ENCODE measurements around the gene ALG12.

Gene ALG12

DNA sequence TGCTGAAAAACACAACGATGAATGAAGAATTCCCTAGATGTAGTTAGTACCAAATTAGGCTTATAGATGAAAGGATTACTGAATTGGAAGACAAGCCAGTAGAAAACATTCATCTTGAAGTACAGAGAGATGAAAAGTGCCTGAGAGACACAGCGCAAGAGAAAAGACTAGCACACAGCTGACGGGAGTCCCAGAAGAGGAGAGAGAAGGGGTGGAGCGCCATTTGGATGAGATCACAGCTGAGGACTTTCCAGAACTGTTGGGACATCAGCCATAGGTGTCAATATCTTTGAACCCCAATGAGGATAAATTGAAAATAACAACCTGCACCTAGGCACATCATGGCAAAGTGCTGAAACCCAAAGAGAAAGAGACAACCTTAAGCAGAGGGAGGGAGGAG is 25.2 kb downstream of the ALG12 start:
- Histone ChIP-seq H3K36me3 (ENCODE audit: control insufficient read depth, insufficient read depth, low read length) (peaks cover 6% of the 10 kb centered on the region), H3K27me3 (ENCODE audit: control insufficient read depth, insufficient read depth, low read length) (no peaks in the 10 kb centered on the region), H3K9ac (ENCODE audit: low read depth, low read length) (no peak overlapping the region), H3K9me3 (ENCODE audit: control insufficient read depth, insufficient read depth, low read length) (no peaks in the 10 kb centered on the region), H3K4me1 (ENCODE audit: control insufficient read depth, insufficient read depth, low read length) (no peaks in the 10 kb centered on the region), H3K4me3 (ENCODE audit: low read depth, low read length) (no peak overlapping the region)

DNA sequence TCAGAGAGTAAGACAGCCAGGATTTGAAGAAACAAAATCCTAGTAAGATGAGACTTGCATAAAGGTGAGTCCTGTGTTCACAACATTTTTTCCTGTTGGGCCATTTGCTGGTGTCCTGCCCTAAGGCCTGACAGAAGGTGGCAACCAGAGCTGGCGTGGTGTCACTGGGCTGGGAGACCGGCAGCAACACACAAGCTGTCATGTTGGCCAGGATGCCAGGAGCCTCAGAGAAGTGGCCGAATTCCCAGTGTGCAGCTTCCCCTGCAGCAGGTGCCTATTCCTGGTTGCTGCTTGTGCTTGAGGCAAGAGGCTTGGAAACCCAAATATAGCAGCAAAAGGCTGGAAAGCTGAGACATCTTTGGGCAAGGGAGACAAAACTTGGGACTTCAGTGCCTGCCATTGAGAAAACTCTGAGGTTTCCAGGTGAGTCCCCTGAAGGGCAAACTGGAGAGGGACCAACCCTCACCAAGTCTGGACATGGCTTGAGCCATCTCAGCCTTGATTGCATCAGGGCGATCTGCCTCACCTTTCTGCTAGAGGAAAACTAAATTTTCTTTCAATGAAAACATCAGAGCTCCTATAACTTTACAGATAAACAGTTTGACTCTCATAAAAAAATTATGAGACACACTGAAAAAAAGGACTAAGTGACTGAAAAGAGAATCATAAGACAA is 25.9 kb downstream of the ALG12 start:
- Histone ChIP-seq H3K4me1 (ENCODE audit: control insufficient read depth, insufficient read depth, low read length) (no peaks in the 10 kb centered on the region), H3K36me3 (ENCODE audit: control insufficient read depth, insufficient read depth, low read length) (peaks cover 6% of the 10 kb centered on the region), H3K27me3 (ENCODE audit: control insufficient read depth, insufficient read depth, low read length) (no peaks in the 10 kb centered on the region)

DNA sequence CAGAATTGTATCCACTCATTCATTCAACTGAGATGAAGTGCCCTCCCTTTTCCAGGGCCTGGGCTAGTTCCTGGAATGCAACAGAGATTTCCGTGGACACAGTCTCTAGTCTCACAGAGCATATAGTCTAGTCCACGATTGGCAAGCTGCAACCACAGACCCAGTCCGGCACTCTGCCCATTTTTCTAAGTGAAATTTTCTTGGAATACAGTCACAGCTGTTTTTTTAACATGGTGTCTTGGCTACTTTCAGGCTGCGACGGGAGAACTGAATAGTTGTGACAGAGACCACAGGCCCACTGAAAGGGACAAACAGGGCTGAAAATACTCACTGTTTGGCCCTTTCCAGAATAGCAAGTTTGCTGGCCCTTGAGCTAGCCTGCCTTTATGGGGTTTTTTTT is 29.2 kb downstream of the ALG12 start:
- H3K4me1 ChIP-seq (ENCODE audit: control insufficient read depth, insufficient read depth, low read length), result no peaks in the 10 kb centered on the region

More for the DNA sequence above, 25.9 kb downstream of the ALG12 start:
- Histone ChIP-seq H3K4me3 (ENCODE audit: low read depth, low read length) (no peak overlapping the region), H3K9me3 (ENCODE audit: control insufficient read depth, insufficient read depth, low read length) (no peaks in the 10 kb centered on the region), H3K9ac (ENCODE audit: low read depth, low read length) (no peak overlapping the region)

DNA sequence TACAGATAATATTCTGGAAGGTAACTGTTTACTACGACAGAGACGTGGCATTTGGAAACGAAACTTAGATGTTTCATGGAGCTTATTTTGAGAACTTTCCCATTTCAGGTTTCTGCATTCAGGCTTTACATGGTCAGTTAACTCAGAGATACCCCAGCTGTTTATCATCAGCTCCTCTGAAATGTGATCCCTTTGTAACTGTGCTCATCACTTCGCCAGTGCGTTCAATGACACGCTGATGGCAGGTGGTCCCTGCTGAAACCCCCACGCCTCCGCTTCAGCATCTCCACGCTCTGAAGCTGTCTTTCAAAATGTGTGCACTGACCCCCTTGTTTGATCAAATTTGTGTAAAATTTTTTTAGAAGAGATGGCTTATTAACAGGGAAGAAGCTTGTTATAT is 30.5 kb downstream of the ALG12 start:
- no peaks in the 10 kb centered on the region for H3K4me1 ChIP-seq (ENCODE audit: control insufficient read depth, insufficient read depth, low read length)
- no peaks in the 10 kb centered on the region for H3K27me3 ChIP-seq (ENCODE audit: control insufficient read depth, insufficient read depth, low read length)
- no peak overlapping the region for H3K9ac ChIP-seq (ENCODE audit: low read depth, low read length)
- no peaks in the 10 kb centered on the region for H3K9me3 ChIP-seq (ENCODE audit: control insufficient read depth, insufficient read depth, low read length)
- H3K36me3 ChIP-seq (ENCODE audit: control insufficient read depth, insufficient read depth, low read length), result peaks cover 30% of the 10 kb centered on the region
- no peak overlapping the region for H3K4me3 ChIP-seq (ENCODE audit: low read depth, low read length)

More for the DNA sequence above, 29.2 kb downstream of the ALG12 start:
- peaks cover 27% of the 10 kb centered on the region for H3K36me3 ChIP-seq (ENCODE audit: control insufficient read depth, insufficient read depth, low read length)
- no peaks in the 10 kb centered on the region for H3K9me3 ChIP-seq (ENCODE audit: control insufficient read depth, insufficient read depth, low read length)
- H3K9ac ChIP-seq (ENCODE audit: low read depth, low read length), result no peak overlapping the region
- H3K4me3 ChIP-seq (ENCODE audit: low read depth, low read length), result no peak overlapping the region
- H3K27me3 ChIP-seq (ENCODE audit: control insufficient read depth, insufficient read depth, low read length), result no peaks in the 10 kb centered on the region

DNA sequence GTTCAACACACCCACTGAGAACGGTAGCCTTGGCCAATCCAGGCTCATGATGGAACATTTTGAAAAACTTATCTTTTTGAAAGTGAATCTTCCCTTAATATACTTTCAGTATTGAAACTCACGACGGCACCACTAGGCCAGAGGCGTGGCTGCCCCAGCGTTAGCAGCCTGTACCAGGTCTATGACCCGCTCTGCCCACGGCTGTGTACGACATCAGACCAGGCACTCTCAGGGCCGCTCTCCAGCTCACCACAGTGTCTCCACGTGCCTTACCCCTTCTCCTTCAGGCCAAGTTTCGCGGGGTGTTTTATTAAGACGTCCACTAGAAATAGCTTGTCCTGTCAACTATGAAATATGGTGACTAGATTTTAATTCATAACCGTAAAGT is 31.2 kb downstream of the ALG12 start:
- Histone ChIP-seq H3K27me3 (ENCODE audit: control insufficient read depth, insufficient read depth, low read length) (no peaks in the 10 kb centered on the region), H3K4me3 (ENCODE audit: low read depth, low read length) (no peak overlapping the region), H3K9ac (ENCODE audit: low read depth, low read length) (no peak overlapping the region), H3K9me3 (ENCODE audit: control insufficient read depth, insufficient read depth, low read length) (no peaks in the 10 kb centered on the region), H3K36me3 (ENCODE audit: control insufficient read depth, insufficient read depth, low read length) (peaks cover 30% of the 10 kb centered on the region), H3K4me1 (ENCODE audit: control insufficient read depth, insufficient read depth, low read length) (no peaks in the 10 kb centered on the region)

DNA sequence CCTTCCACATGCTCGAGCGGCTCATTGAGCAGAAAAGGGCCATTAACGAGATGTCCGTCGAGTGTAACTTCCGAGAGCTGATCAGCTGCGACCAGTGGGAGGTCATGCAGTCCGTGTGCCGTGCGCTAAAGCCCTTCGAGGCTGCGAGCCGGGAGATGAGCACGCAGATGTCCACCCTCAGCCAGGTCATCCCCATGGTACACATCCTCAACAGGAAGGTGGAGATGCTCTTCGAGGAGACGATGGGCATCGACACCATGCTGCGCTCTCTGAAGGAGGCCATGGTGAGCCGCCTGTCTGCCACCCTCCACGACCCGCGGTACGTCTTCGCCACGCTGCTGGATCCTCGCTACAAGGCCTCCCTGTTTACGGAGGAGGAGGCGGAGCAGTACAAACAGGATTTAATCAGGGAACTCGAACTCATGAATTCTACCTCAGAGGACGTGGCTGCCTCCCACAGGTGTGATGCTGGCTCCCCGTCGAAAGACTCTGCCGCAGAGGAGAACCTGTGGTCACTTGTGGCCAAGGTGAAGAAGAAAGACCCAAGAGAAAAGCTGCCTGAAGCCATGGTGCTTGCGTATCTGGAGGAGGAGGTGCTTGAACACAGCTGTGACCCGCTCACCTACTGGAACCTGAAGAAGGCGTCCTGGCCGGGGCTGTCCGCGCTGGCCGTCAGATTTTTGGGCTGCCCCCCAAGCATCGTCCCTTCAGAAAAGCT is 31.7 kb downstream of the ALG12 start:
- Histone ChIP-seq H3K27me3 (ENCODE audit: control insufficient read depth, insufficient read depth, low read length) (no peaks in the 10 kb centered on the region), H3K9me3 (ENCODE audit: control insufficient read depth, insufficient read depth, low read length) (no peaks in the 10 kb centered on the region), H3K36me3 (ENCODE audit: control insufficient read depth, insufficient read depth, low read length) (peaks cover 30% of the 10 kb centered on the region), H3K4me3 (ENCODE audit: low read depth, low read length) (no peak overlapping the region), H3K4me1 (ENCODE audit: control insufficient read depth, insufficient read depth, low read length) (no peaks in the 10 kb centered on the region), H3K9ac (ENCODE audit: low read depth, low read length) (no peak overlapping the region)

DNA sequence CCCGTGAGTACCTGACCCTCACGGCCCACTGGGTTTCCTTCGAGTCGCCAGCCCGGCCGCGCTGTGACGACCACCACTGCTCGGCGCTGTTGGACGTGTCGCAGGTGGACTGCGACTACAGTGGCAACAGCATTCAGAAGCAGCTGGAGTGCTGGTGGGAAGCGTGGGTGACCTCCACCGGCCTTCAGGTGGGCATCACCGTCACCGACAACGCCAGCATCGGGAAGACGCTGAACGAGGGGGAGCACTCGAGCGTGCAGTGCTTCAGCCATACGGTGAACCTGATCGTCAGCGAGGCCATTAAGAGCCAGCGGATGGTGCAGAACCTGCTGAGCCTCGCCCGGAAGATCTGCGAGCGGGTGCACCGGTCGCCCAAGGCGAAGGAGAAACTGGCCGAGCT is 32.4 kb downstream of the ALG12 start:
- no peaks in the 10 kb centered on the region for H3K27me3 ChIP-seq (ENCODE audit: control insufficient read depth, insufficient read depth, low read length)
- H3K9ac ChIP-seq (ENCODE audit: low read depth, low read length), result no peak overlapping the region
- H3K4me3 ChIP-seq (ENCODE audit: low read depth, low read length), result no peak overlapping the region
- no peaks in the 10 kb centered on the region for H3K9me3 ChIP-seq (ENCODE audit: control insufficient read depth, insufficient read depth, low read length)
- H3K36me3 ChIP-seq (ENCODE audit: control insufficient read depth, insufficient read depth, low read length), result peaks cover 30% of the 10 kb centered on the region
- H3K4me1 ChIP-seq (ENCODE audit: control insufficient read depth, insufficient read depth, low read length), result no peaks in the 10 kb centered on the region

DNA sequence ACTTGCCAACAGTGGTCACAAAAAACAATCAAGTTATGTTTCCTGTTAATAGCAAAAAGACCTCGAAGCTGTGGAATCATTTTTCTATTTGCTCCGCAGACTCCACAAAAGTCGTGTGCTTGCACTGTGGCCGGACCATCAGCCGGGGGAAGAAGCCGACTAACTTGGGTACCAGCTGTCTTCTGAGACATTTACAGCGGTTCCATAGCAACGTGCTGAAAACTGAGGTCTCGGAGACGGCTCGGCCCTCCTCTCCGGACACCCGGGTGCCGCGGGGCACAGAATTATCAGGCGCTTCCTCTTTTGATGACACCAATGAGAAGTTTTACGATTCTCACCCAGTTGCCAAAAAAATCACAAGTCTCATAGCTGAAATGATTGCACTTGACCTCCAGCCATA is 33.0 kb downstream of the ALG12 start:
- Histone ChIP-seq H3K27me3 (ENCODE audit: control insufficient read depth, insufficient read depth, low read length) (no peaks in the 10 kb centered on the region), H3K36me3 (ENCODE audit: control insufficient read depth, insufficient read depth, low read length) (peaks cover 30% of the 10 kb centered on the region), H3K4me1 (ENCODE audit: control insufficient read depth, insufficient read depth, low read length) (no peaks in the 10 kb centered on the region), H3K9me3 (ENCODE audit: control insufficient read depth, insufficient read depth, low read length) (no peaks in the 10 kb centered on the region), H3K9ac (ENCODE audit: low read depth, low read length) (no peak overlapping the region), H3K4me3 (ENCODE audit: low read depth, low read length) (no peak overlapping the region)

DNA sequence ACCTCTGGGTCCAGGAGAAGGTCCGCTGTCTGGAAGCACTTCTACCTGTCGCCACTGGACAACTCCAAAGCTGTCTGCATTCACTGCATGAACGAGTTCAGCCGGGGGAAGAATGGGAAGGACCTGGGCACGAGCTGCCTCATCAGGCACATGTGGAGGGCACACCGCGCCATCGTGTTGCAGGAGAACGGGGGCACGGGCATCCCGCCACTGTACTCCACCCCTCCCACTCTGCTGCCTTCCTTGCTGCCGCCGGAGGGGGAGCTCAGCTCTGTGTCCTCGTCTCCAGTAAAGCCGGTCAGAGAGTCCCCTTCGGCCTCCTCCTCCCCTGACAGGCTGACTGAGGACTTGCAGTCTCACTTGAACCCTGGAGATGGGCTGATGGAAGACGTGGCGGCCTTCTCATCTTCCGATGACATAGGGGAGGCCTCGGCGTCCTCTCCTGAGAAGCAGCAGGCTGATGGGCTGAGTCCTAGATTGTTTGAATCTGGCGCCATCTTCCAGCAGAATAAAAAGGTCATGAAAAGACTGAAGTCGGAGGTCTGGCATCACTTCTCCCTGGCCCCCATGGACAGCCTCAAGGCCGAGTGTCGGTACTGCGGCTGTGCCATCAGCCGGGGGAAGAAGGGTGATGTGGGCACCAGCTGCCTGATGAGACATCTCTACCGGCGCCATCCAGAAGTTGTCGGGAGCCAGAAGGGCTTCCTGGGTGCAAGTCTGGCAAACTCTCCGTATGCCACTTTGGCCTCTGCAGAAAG is 33.6 kb downstream of the ALG12 start:
- H3K4me1 ChIP-seq (ENCODE audit: control insufficient read depth, insufficient read depth, low read length), result no peaks in the 10 kb centered on the region
- no peak overlapping the region for H3K4me3 ChIP-seq (ENCODE audit: low read depth, low read length)
- peaks cover 30% of the 10 kb centered on the region for H3K36me3 ChIP-seq (ENCODE audit: control insufficient read depth, insufficient read depth, low read length)
- no peaks in the 10 kb centered on the region for H3K27me3 ChIP-seq (ENCODE audit: control insufficient read depth, insufficient read depth, low read length)
- no peak overlapping the region for H3K9ac ChIP-seq (ENCODE audit: low read depth, low read length)
- H3K9me3 ChIP-seq (ENCODE audit: control insufficient read depth, insufficient read depth, low read length), result no peaks in the 10 kb centered on the region

DNA sequence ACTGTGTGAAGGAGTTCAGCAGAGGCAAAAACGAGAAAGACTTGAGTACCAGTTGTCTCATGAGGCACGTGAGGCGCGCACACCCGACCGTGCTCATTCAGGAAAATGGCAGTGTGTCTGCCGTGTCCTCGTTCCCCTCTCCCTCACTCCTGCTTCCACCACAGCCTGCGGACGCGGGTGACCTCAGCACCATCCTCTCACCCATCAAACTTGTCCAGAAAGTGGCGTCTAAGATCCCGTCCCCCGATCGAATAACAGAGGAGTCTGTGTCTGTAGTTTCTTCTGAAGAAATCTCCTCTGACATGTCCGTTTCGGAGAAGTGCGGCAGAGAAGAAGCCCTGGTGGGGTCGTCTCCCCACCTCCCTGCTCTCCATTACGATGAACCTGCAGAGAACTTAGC is 34.2 kb downstream of the ALG12 start:
- Histone ChIP-seq H3K4me3 (ENCODE audit: low read depth, low read length) (no peak overlapping the region), H3K9me3 (ENCODE audit: control insufficient read depth, insufficient read depth, low read length) (no peaks in the 10 kb centered on the region), H3K36me3 (ENCODE audit: control insufficient read depth, insufficient read depth, low read length) (peaks cover 24% of the 10 kb centered on the region), H3K4me1 (ENCODE audit: control insufficient read depth, insufficient read depth, low read length) (no peaks in the 10 kb centered on the region), H3K9ac (ENCODE audit: low read depth, low read length) (no peak overlapping the region), H3K27me3 (ENCODE audit: control insufficient read depth, insufficient read depth, low read length) (no peaks in the 10 kb centered on the region)

DNA sequence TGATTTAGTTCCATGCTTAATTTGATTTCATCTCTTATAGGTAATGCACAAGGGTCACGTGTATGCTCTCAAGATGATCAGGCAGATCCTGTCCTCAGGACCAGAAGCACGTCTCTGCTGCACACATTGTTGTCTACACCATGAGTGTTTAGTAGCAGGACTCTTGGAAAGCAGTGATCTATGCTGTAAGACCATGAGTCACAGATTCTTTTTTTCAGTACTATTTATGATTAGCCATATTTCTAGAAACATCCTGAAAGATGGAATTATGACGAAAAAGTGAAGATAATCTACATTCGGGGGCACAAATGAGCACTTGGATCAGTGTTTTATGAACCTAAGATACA is 35.0 kb downstream of the ALG12 start:
- peaks cover 24% of the 10 kb centered on the region for H3K36me3 ChIP-seq (ENCODE audit: control insufficient read depth, insufficient read depth, low read length)

More for the DNA sequence above, 35.0 kb downstream of the ALG12 start:
- Histone ChIP-seq H3K9ac (ENCODE audit: low read depth, low read length) (no peak overlapping the region), H3K4me3 (ENCODE audit: low read depth, low read length) (no peak overlapping the region), H3K4me1 (ENCODE audit: control insufficient read depth, insufficient read depth, low read length) (no peaks in the 10 kb centered on the region), H3K27me3 (ENCODE audit: control insufficient read depth, insufficient read depth, low read length) (no peaks in the 10 kb centered on the region), H3K9me3 (ENCODE audit: control insufficient read depth, insufficient read depth, low read length) (no peaks in the 10 kb centered on the region)

Measured in iPS-15b (cell line).